Activated CD4-positive, alpha-beta T cell treated with anti-CD3 and anti-CD28 coated beads, Interleukin-2, amount 50 U/mL, for 16 hours (primary cell): ENCODE results near the gene GNB5.
"Not testable (repeated sequence)": the region's sequence is repeated elsewhere in the genome, so short reads cannot be mapped to it uniquely, and the experiment has no call there.

Experiments
- DNase-seq: peaks from one replicate; pipeline ENCODE4 v3.0.0-alpha.2; 2020

GNB5 gene

GRCh38 chr15:52204657-52205056, 13.5 kb upstream of the GNB5 start:
- DNase-seq, result no peak

GRCh38 chr15:52200831-52201365, 9.7 kb upstream of the GNB5 start:
- DNase-seq, result no peak

DNA sequence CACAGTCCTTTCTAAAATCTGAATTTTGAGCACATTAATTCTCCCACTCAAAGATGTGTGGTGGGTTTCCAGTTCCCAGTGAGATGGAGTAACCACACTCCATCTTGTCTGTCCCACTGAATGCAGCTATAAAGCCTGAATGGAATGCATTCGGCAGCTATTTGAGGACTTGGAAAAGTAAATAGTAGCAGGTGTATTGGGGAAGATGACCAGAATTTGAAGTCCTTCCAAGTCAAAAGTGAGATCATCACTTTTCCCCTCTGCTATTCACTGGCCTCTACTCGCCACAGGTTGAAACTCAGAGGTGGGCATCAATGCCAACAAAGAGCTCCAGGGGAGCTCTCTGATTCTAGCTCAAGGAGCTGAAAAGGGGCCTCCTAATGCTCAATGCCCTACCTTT, 8.1 kb upstream of the GNB5 start:
- DNase-seq, result no peak

- no peak for DNase-seq
These were observed 5.7 kb upstream of the GNB5 start for GRCh38 chr15:52196891-52197290.

DNA sequence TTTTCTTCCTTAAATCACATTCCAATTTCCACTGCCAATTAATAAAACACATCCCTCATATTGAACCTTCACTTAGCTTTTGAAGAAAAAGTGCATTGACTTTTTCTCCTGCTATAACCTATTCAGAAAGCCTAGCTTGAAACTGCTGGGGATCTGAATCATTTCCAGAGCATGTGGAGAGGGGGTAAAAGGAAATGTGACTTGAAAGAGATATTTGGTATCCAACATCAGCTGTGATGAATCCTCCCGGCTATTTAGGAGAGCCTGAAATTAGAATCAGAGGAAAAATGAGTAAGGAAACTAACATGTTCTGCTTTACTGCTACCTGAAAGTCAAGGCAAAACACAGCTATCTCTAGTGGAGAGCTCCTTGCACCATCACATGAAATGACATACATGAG, 2.6 kb upstream of the GNB5 start:
- DNase-seq, result no peak

GRCh38 chr15:52193321-52193720, 2.1 kb upstream of the GNB5 start:
- no peak for DNase-seq

DNA sequence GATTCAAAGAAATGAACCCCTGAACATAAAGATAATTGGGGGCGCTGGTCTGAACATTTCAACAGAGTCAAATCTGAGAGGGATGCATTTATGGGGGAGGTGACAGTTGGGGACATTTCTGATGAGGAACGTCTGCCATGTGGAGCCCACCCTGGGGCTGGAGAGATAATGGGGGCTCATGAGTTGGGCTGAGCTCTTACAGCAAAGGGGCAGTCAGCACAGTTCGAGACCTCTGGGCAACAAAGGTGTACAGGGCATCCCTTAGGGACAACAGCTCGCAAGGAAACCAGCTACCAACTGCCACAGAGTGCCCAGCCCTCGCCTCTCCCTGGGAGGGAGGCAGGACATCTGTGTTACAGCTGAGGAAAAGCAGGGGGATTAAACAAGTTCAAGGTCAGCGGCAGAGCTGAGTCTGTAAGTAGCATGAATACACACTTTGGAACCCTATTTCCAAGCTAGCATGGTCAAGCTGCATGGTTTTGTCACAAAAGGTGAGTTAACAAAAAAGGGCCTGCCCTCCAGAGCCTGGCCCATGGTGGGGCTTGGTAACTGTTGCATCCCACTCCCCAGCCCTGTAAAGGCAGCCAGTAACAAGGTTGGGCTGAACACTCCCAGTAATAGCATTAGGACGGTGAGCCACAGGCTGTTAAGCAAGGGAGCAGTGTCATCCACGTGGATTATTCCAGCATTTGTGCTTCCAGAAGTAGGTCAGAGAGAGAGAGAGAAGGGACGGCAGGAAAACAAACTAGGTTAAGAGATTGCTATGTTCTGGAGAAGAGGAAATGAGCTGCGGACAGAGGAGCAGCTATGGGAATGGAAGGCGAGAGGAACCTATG, 4.3 kb downstream of the GNB5 start:
- DNase-seq, result no peak

DNA sequence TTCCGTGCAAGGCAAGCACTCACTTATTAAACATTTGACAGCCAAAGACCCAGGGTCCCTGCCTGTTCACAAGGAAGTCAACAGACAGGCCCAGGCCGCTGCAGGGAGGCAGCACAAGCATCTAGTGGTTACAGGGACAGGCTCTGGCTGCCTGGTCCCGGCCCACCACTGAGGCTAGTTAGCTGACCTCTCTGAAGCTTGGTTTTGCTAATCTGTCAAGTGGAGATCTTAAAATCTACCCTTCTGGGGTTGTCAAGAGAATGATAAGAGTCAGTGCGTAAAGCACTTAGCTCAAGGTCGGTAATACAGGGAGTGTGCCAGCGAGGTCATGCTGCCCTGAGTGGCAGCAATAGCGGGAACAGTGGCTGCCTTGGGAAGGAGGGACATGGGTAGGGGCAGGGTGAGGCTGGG, 6.0 kb downstream of the GNB5 start:
- no peak for DNase-seq

GRCh38 chr15:52184721-52185120, 6.5 kb downstream of the GNB5 start:
- no peak for DNase-seq

GRCh38 chr15:52183562-52184173, 7.5 kb downstream of the GNB5 start:
- peak; percentile 18 for DNase-seq

GRCh38 chr15:52181938-52182780, 9.0 kb downstream of the GNB5 start:
- no peak for DNase-seq

- DNase-seq, result no peak
These were observed 10.2 kb downstream of the GNB5 start for GRCh38 chr15:52180851-52181450.

DNA sequence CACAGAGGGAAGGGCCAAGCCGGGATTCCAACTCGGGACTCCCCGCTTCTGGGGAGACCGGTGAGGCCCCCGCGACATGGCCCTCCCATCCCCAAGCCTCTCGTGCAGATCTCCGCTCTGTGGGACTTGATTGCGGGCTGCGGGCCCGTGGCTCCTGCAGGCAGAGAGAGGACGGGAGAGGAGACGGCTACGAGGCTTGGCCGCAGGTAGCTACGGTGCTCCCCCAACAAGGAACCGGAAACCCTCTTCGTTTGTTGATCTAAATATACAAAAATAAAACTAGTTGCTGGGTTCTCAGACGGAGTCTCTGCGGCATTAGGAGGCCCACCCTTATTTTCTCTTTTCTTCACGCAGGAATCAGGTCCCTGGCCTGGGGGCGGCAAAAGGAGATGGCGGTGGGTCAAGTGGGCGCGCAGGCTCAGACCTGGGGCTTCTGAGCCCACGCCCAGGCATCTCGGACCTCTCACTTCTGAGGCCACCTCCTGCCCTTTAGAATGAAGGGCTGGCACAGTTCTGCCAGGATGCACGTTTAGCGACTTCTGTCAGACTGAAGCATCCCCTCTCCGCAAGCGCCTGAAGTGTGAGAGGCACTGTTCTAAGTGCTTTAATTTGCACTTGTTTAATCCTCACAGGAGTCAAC, 10.9 kb downstream of the GNB5 start:
- peak; percentile 21 for DNase-seq

DNA sequence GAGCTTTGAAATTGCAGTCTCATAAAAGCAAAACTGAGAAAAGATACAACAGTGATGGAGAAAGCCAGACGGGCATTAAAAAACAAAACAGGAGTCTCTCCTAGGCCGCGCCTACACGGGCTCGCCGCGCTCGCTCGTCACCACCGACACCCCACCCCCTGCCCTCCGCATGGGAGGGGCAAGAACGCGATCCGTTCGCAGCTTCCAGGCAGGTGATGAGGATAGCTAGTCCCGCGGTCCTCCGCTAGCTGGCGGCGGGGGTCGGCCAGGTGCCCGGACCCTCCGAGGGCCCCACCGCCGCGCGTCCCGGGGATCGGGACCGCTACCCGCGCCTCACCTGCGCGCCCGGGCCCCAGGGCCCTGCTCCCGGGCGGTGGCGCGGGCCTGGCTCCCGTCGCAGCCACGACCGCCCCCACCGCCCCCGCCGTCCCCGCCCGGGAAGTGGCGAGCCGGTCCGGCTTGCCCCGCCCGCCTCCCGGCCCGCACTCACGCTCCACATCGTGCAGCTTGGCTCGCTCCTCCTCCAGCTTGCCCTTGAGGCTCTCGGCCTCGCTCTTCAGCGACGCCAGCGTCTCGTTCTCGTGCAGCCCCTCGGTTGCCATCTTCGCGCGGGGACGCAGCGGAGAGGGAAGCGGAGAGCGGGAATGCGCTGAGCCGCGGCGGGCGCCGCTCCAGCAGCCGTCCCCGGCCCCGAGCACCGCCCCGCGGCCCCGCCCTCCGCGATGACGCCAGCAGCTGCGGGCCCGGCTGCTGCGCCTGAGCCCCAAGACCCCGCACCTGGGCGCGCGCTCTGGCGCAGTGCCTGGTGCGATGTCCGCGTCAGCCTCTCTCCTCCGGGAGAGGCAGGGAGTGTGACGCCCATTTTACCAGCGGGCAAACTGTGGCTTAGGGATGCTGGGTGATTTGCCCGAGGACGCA, 11.7 kb downstream of the GNB5 start:
- DNase-seq, result peak; percentile 87

DNA sequence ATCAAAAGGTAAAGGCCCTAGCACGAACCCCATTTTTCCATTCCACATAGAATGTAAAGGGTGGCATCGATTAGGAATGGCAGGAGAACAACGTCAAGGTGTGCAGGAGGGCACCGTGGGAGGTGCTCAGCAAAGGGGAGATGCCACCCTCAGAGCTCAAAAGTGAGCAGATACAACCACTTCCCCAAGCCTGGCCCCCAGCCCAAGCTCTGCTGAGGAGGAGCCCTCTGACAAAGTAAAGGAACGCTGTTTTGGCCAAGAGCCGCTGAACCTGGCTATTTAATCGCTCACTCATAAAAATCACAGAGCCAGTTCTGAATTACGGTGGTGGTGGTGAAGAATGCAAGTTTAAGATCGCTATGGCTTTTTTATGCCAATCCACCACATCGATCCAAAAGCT, 12.4 kb downstream of the GNB5 start:
- no peak for DNase-seq

DNA sequence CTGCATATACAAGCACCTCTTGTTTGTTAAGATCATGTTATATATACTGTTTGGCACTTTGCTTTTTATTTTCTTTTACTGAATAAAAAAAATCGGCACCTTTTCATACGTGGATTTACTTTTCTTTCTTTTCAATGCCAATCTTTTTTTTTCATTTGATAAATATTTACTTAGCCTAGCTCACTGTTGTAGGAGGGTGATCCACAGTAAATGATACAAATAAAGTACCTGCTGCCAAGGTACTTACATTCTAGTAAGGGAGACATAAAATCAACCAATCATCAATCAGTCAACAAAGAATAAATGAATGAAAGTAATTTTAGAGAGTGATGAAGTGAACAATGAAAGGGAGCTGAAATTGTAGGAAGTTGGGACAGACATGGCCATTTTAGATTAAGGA, 18.3 kb downstream of the GNB5 start:
- DNase-seq, result no peak

DNA sequence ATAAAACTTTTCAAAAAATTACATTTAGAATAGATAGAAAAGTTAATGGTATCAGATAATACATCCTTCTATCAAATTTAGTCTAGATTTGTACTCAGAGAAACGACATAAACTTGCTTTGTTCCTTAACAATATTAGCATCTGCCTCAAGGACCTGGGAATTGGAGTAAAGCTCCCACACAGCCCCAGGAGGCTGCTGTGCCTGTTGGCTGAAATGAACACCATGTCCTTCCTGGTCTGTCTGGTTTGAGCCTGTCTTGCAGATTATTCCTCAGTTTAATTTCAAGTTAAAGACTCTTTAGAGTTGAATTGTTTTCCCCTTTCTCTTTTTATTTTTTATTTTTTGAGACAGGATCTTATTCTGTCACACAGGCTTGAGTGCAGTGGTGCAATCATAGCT, 19.4 kb downstream of the GNB5 start:
- DNase-seq, result no peak

DNA sequence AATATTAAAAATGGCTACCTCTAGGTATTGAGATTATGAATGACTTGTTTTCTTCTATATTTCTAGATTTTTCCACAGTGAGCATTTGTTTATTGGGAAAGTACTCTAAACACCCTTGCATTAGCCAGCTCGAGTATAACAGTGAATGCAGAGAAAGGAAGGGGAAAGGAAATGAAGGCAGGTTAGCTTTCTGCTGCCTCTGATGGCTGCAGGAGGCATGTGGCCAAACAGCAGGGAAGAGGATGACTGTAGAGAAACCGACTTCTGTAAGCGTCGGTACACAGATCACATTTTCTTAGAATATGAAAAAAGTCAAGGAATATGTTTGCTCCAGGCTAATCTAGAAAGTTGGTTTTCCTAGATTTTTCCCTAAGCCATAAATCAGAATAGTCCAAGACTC, 19.8 kb downstream of the GNB5 start:
- DNase-seq, result no peak

GRCh38 chr15:52170199-52170598, 21.0 kb downstream of the GNB5 start:
- DNase-seq, result not testable (repeated sequence)

- DNase-seq, result not testable (repeated sequence)
These were observed 25.6 kb downstream of the GNB5 start for GRCh38 chr15:52165494-52166131.
